ENCODE measurements around the gene FBXL7.

Gene FBXL7

GRCh38 chr5:15951126-15951525 lies 451.1 kb downstream of the FBXL7 start:
- Histone ChIP-seq H3K9me3 (ENCODE audit: low read length) (no peaks in the 10 kb centered on the region), H3K4me1 (ENCODE audit: insufficient read depth, low read length) (no peaks in the 10 kb centered on the region), H3K36me3 (ENCODE audit: insufficient read depth, low read length) (no peaks in the 10 kb centered on the region), H2AFZ (ENCODE audit: low read depth, low read length) (no peak overlapping the region), H3K27me3 (ENCODE audit: insufficient read depth, low read length) (no peaks in the 10 kb centered on the region), H3K4me3 (ENCODE audit: low read length) (no peak overlapping the region)

GRCh38 chr5:15951550-15951949 lies 451.6 kb downstream of the FBXL7 start:
- Histone ChIP-seq H3K36me3 (ENCODE audit: insufficient read depth, low read length) (no peaks in the 10 kb centered on the region), H3K4me1 (ENCODE audit: insufficient read depth, low read length) (no peaks in the 10 kb centered on the region), H3K9me3 (ENCODE audit: low read length) (no peaks in the 10 kb centered on the region), H3K4me3 (ENCODE audit: low read length) (no peak overlapping the region), H2AFZ (ENCODE audit: low read depth, low read length) (no peak overlapping the region), H3K27me3 (ENCODE audit: insufficient read depth, low read length) (no peaks in the 10 kb centered on the region)

- Histone ChIP-seq H2AFZ (ENCODE audit: low read depth, low read length) (no peak overlapping the region), H3K36me3 (ENCODE audit: insufficient read depth, low read length) (no peaks in the 10 kb centered on the region), H3K4me3 (ENCODE audit: low read length) (no peak overlapping the region), H3K4me1 (ENCODE audit: insufficient read depth, low read length) (no peaks in the 10 kb centered on the region), H3K27me3 (ENCODE audit: insufficient read depth, low read length) (no peaks in the 10 kb centered on the region), H3K9me3 (ENCODE audit: low read length) (no peaks in the 10 kb centered on the region)
These were observed 456.6 kb downstream of the FBXL7 start for GRCh38 chr5:15956622-15957021.

GRCh38 chr5:15957124-15957523 lies 457.1 kb downstream of the FBXL7 start:
- H3K4me1 ChIP-seq (ENCODE audit: insufficient read depth, low read length): no peaks in the 10 kb centered on the region
- no peak overlapping the region for H2AFZ ChIP-seq (ENCODE audit: low read depth, low read length)
- no peaks in the 10 kb centered on the region for H3K27me3 ChIP-seq (ENCODE audit: insufficient read depth, low read length)
- H3K9me3 ChIP-seq (ENCODE audit: low read length): no peaks in the 10 kb centered on the region
- no peaks in the 10 kb centered on the region for H3K36me3 ChIP-seq (ENCODE audit: insufficient read depth, low read length)
- H3K4me3 ChIP-seq (ENCODE audit: low read length): no peak overlapping the region

- no peaks in the 10 kb centered on the region for H3K27me3 ChIP-seq (ENCODE audit: insufficient read depth, low read length)
- H3K9me3 ChIP-seq (ENCODE audit: low read length): no peaks in the 10 kb centered on the region
- H3K36me3 ChIP-seq (ENCODE audit: insufficient read depth, low read length): no peaks in the 10 kb centered on the region
- no peak overlapping the region for H2AFZ ChIP-seq (ENCODE audit: low read depth, low read length)
- H3K4me1 ChIP-seq (ENCODE audit: insufficient read depth, low read length): no peaks in the 10 kb centered on the region
- no peak overlapping the region for H3K4me3 ChIP-seq (ENCODE audit: low read length)
These were observed 459.6 kb downstream of the FBXL7 start for GRCh38 chr5:15959370-15960164.

GRCh38 chr5:15966066-15966640 lies 466.2 kb downstream of the FBXL7 start:
- Histone ChIP-seq H2AFZ (ENCODE audit: low read depth, low read length) (no peak overlapping the region), H3K4me1 (ENCODE audit: insufficient read depth, low read length) (no peaks in the 10 kb centered on the region), H3K9me3 (ENCODE audit: low read length) (no peaks in the 10 kb centered on the region), H3K27me3 (ENCODE audit: insufficient read depth, low read length) (no peaks in the 10 kb centered on the region), H3K36me3 (ENCODE audit: insufficient read depth, low read length) (no peaks in the 10 kb centered on the region), H3K4me3 (ENCODE audit: low read length) (no peak overlapping the region)

GRCh38 chr5:15966651-15967050 lies 466.7 kb downstream of the FBXL7 start:
- H3K4me3 ChIP-seq (ENCODE audit: low read length): no peak overlapping the region
- no peaks in the 10 kb centered on the region for H3K36me3 ChIP-seq (ENCODE audit: insufficient read depth, low read length)
- peaks cover 1% of the 10 kb centered on the region for H3K27me3 ChIP-seq (ENCODE audit: insufficient read depth, low read length)
- H2AFZ ChIP-seq (ENCODE audit: low read depth, low read length): no peak overlapping the region
- no peaks in the 10 kb centered on the region for H3K4me1 ChIP-seq (ENCODE audit: insufficient read depth, low read length)
- no peaks in the 10 kb centered on the region for H3K9me3 ChIP-seq (ENCODE audit: low read length)

- H3K9me3 ChIP-seq (ENCODE audit: low read length): no peaks in the 10 kb centered on the region
- H3K4me1 ChIP-seq (ENCODE audit: insufficient read depth, low read length): no peaks in the 10 kb centered on the region
- no peak overlapping the region for H2AFZ ChIP-seq (ENCODE audit: low read depth, low read length)
- H3K4me3 ChIP-seq (ENCODE audit: low read length): no peak overlapping the region
- no peaks in the 10 kb centered on the region for H3K36me3 ChIP-seq (ENCODE audit: insufficient read depth, low read length)
- H3K27me3 ChIP-seq (ENCODE audit: insufficient read depth, low read length): peaks cover 3% of the 10 kb centered on the region
These were observed 469.0 kb downstream of the FBXL7 start for GRCh38 chr5:15968993-15969392.

- H3K4me1 ChIP-seq (ENCODE audit: insufficient read depth, low read length): no peaks in the 10 kb centered on the region
- H3K36me3 ChIP-seq (ENCODE audit: insufficient read depth, low read length): no peaks in the 10 kb centered on the region
- no peaks in the 10 kb centered on the region for H3K9me3 ChIP-seq (ENCODE audit: low read length)
- no peak overlapping the region for H2AFZ ChIP-seq (ENCODE audit: low read depth, low read length)
- no peaks in the 10 kb centered on the region for H3K27me3 ChIP-seq (ENCODE audit: insufficient read depth, low read length)
- no peak overlapping the region for H3K4me3 ChIP-seq (ENCODE audit: low read length)
These were observed 477.9 kb downstream of the FBXL7 start for GRCh38 chr5:15977851-15978250.

- Histone ChIP-seq H3K9me3 (ENCODE audit: low read length) (no peaks in the 10 kb centered on the region), H3K4me3 (ENCODE audit: low read length) (no peak overlapping the region), H3K27me3 (ENCODE audit: insufficient read depth, low read length) (no peaks in the 10 kb centered on the region), H3K36me3 (ENCODE audit: insufficient read depth, low read length) (no peaks in the 10 kb centered on the region), H2AFZ (ENCODE audit: low read depth, low read length) (no peak overlapping the region), H3K4me1 (ENCODE audit: insufficient read depth, low read length) (no peaks in the 10 kb centered on the region)
These were observed 480.9 kb downstream of the FBXL7 start for GRCh38 chr5:15980835-15981234.

- no peaks in the 10 kb centered on the region for H3K9me3 ChIP-seq (ENCODE audit: low read length)
- no peak overlapping the region for H2AFZ ChIP-seq (ENCODE audit: low read depth, low read length)
- no peak overlapping the region for H3K4me3 ChIP-seq (ENCODE audit: low read length)
- H3K4me1 ChIP-seq (ENCODE audit: insufficient read depth, low read length): no peaks in the 10 kb centered on the region
- no peaks in the 10 kb centered on the region for H3K36me3 ChIP-seq (ENCODE audit: insufficient read depth, low read length)
- H3K27me3 ChIP-seq (ENCODE audit: insufficient read depth, low read length): no peaks in the 10 kb centered on the region
These were observed 483.4 kb downstream of the FBXL7 start for GRCh38 chr5:15983392-15983791.
